Measurements from ENCODE around the gene BMS1. TPM values are rescaled to one million over a fixed set of nuclear protein-coding genes. Genes with fewer than 3 reads are reported as not detected.
"Not testable (repeated sequence)": the region's sequence is repeated elsewhere in the genome, so short reads cannot be mapped to it uniquely, and the experiment has no call there.

BMS1 gene
- total RNA-seq, 6 experiments from 2014 or later, result 20.3 to 23.3 (median 22.7) TPM

DNA sequence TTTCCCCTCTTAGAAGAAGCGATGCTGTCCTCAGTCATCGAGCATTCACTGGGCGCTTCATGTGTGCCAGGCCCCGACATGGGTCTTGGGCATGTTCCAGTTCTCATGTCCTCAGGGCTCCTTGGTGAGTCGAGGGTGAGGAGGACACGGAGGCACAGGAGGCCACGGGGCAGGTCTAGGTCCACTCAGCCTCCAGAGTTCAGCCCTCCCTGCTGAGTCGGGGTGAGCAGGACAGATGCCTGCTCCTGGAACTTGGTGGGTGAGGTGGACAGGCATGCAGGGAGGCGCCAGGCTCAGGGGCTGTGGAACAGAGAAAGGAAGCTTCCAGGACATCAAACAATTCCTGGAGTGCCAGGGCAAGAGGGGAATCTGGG, 87.4 kb downstream of the BMS1 start:
- Mint-ChIP-seq H3K27me3 (ENCODE audit: insufficient read depth) (peaks cover 23% of the 10 kb centered on the region), H3K27ac (no peak overlapping the region), H3K36me3 (ENCODE audit: low read depth) (no peaks in the 10 kb centered on the region), H3K4me1 (ENCODE audit: low read depth) (peaks cover 5% of the 10 kb centered on the region), H3K4me3 (no peak overlapping the region), H3K9me3 (no peaks in the 10 kb centered on the region)
- DNase-seq, result no peak
- TF ChIP-seq, protein P1, sequence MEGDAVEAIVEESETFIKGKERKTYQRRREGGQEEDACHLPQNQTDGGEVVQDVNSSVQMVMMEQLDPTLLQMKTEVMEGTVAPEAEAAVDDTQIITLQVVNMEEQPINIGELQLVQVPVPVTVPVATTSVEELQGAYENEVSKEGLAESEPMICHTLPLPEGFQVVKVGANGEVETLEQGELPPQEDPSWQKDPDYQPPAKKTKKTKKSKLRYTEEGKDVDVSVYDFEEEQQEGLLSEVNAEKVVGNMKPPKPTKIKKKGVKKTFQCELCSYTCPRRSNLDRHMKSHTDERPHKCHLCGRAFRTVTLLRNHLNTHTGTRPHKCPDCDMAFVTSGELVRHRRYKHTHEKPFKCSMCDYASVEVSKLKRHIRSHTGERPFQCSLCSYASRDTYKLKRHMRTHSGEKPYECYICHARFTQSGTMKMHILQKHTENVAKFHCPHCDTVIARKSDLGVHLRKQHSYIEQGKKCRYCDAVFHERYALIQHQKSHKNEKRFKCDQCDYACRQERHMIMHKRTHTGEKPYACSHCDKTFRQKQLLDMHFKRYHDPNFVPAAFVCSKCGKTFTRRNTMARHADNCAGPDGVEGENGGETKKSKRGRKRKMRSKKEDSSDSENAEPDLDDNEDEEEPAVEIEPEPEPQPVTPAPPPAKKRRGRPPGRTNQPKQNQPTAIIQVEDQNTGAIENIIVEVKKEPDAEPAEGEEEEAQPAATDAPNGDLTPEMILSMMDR (IDR thresholded peaks at IDR 0.05), result no peak

GRCh38 chr10:42871138-42871641, 88.6 kb downstream of the BMS1 start:
- H3K27me3 Mint-ChIP-seq (ENCODE audit: insufficient read depth), result peaks cover 20% of the 10 kb centered on the region
- H3K9me3 Mint-ChIP-seq; H3K27ac Mint-ChIP-seq; H3K4me3 Mint-ChIP-seq; H3K36me3 Mint-ChIP-seq (ENCODE audit: low read depth); DNase-seq: not testable (repeated sequence)
- peaks cover 15% of the 10 kb centered on the region for H3K4me1 Mint-ChIP-seq (ENCODE audit: low read depth)

DNA sequence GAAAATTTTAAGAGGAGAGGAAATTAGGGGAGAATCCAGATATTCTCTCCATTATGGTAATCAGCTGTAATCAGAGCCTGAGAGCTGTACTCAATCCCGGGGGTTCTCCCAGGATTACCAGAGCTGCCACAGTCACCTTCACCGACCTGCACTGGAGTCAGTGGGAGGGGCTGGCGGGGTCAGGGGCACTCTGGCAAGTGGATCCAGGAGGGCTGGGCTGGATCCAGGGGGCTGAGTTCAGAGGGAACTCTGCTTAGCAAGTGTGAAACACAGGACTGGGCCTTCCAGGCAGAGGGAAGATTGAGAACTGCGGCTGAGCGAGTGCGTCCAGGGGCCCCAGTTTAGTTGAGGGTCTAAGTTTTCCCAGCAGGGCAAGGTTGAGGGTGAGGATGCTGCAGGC, 89.2 kb downstream of the BMS1 start:
- TF ChIP-seq, protein P1 (IDR thresholded peaks at IDR 0.05), result no peak
- Mint-ChIP-seq H3K4me3 (no peak overlapping the region), H3K27ac (no peak overlapping the region), H3K9me3 (no peaks in the 10 kb centered on the region), H3K36me3 (ENCODE audit: low read depth) (no peaks in the 10 kb centered on the region), H3K27me3 (ENCODE audit: insufficient read depth) (peaks cover 20% of the 10 kb centered on the region), H3K4me1 (ENCODE audit: low read depth) (peaks cover 15% of the 10 kb centered on the region)
- DNase-seq, result no peak

GRCh38 chr10:42872865-42873435, 90.4 kb downstream of the BMS1 start:
- H3K9me3 Mint-ChIP-seq, result no peaks in the 10 kb centered on the region
- no peak overlapping the region for H3K27ac Mint-ChIP-seq
- DNase-seq, result no peak
- peaks cover 11% of the 10 kb centered on the region for H3K4me1 Mint-ChIP-seq (ENCODE audit: low read depth)
- H3K27me3 Mint-ChIP-seq (ENCODE audit: insufficient read depth), result peaks cover 20% of the 10 kb centered on the region
- TF ChIP-seq, protein P1 (IDR thresholded peaks at IDR 0.05), result no peak
- no peak overlapping the region for H3K4me3 Mint-ChIP-seq
- H3K36me3 Mint-ChIP-seq (ENCODE audit: low read depth), result no peaks in the 10 kb centered on the region

- TF ChIP-seq, protein P1 (IDR thresholded peaks at IDR 0.05), result no peak
- Mint-ChIP-seq H3K27ac (no peak overlapping the region), H3K36me3 (ENCODE audit: low read depth) (no peaks in the 10 kb centered on the region), H3K27me3 (ENCODE audit: insufficient read depth) (peaks cover 17% of the 10 kb centered on the region), H3K4me3 (no peak overlapping the region), H3K9me3 (no peaks in the 10 kb centered on the region), H3K4me1 (ENCODE audit: low read depth) (peaks cover 11% of the 10 kb centered on the region)
- no peak for DNase-seq
Observed at GRCh38 chr10:42874713-42875387, 92.3 kb downstream of the BMS1 start.

DNA sequence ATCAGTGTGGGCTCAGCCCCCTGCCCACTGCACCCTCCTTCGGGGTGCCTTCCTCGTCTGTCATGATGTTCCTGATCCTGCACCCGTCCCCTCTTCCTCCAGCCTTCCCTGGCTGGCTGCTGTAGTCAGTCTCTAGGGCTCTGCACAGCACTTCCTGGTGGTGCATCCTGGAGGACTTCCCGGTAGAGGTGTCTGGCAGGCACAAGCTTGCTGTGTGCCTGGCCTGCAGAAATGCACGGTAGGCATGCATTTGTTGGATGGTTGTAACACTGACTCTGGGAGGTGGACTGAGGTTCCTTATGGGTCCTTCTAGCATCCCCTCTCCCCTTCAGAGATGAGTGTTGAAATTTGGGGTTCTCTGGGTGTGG, 92.8 kb downstream of the BMS1 start:
- Mint-ChIP-seq H3K27ac (no peak overlapping the region), H3K9me3 (no peaks in the 10 kb centered on the region), H3K4me3 (peak overlapping the region; percentile 68), H3K4me1 (ENCODE audit: low read depth) (peaks cover 11% of the 10 kb centered on the region), H3K27me3 (ENCODE audit: insufficient read depth) (peaks cover 20% of the 10 kb centered on the region), H3K36me3 (ENCODE audit: low read depth) (no peaks in the 10 kb centered on the region)
- TF ChIP-seq, protein P1 (IDR thresholded peaks at IDR 0.05), result no peak
- DNase-seq, result no peak
